Naive thymus-derived CD8-positive, alpha-beta T cell (primary cell): ENCODE results near the gene ANTXR1. TPM values are rescaled to one million over a fixed set of nuclear protein-coding genes. Genes with fewer than 3 reads are reported as not detected.

Experiments used
- ATAC-seq, 2 donors: fragments of 150-1000 bp; cut with Tn5 transposase in 1 of 2; sonication (Bioruptor Pico), chemical (Tn5 transposase) in 1 of 2; 1 replicate in 1 of 2; 2 replicates in 1 of 2; pipeline ENCODE4 v1.10.0; 2021; ENCODE audit warnings: mild to moderate bottlenecking in 2 of 2, moderate library complexity in 2 of 2
- POLR2A ChIA-PET: fragments of 350-600 bp; sonication (Branson Sonifier 250); formaldehyde crosslinking; loops from one replicate; lab custom pipeline; 2021; ENCODE audit warnings: antibody characterized with exemption; lab: Charles Lee
- DNase-seq, 10 donors: peaks; one replicate each; pipeline versions ENCODE4 v3.0.0 to v3.0.0-alpha.2; 2020 to 2022
- H3K27ac Mint-ChIP-seq, 10 donors: one replicate each; pipeline ENCODE4 v1.8.0; 2020 to 2022; ENCODE audit warnings: mild to moderate bottlenecking in 10 of 10, mixed read lengths in 10 of 10, moderate library complexity in 4 of 10, inconsistent platforms in 1 of 10
- H3K27me3 Mint-ChIP-seq, 5 donors: one replicate each; pipeline ENCODE4 v1.8.0; 2021 to 2022; ENCODE audit warnings: mixed read lengths in 5 of 5
- H3K36me3 Mint-ChIP-seq, 3 donors: one replicate each; pipeline ENCODE4 v1.8.0; 2020 to 2022; ENCODE audit warnings: mixed read lengths in 3 of 3, mild to moderate bottlenecking in 2 of 3, inconsistent platforms in 1 of 3
- H3K4me1 Mint-ChIP-seq, 4 donors: one replicate each; pipeline ENCODE4 v1.8.0; 2021 to 2022; ENCODE audit warnings: mixed read lengths in 4 of 4
- H3K4me3 Mint-ChIP-seq, 10 donors: one replicate each; pipeline ENCODE4 v1.8.0; 2020 to 2022; ENCODE audit warnings: mild to moderate bottlenecking in 10 of 10, mixed read lengths in 10 of 10, moderate library complexity in 6 of 10, inconsistent platforms in 1 of 10
- H3K9me3 Mint-ChIP-seq, 9 donors: one replicate each; pipeline ENCODE4 v1.8.0; 2020 to 2022; ENCODE audit warnings: mixed read lengths in 9 of 9, mild to moderate bottlenecking in 3 of 9, inconsistent platforms in 1 of 9, moderate library complexity in 1 of 9
- polyA plus RNA-seq, 3 donors: library from polyadenylated mRNA; unstranded; fragments of 300-500 nt; fragmentation: Illumina TruSeq; gene quantifications; one replicate each; pipeline ENCODE4 v1.2.3, GENCODE V29; 2021
- total RNA-seq, 8 experiments: library from RNA in 2 of 8; stranded (reverse) in 2 of 8; gene quantifications; one replicate each; pipeline ENCODE4 v1.2.3 and lab custom pipeline; 2021 to 2026

The ANTXR1 gene
- total and polyA plus RNA-seq, 5 experiments from 2014 or later = 0.08 to 0.20 (median 0.14) TPM; not detected in 2

DNA sequence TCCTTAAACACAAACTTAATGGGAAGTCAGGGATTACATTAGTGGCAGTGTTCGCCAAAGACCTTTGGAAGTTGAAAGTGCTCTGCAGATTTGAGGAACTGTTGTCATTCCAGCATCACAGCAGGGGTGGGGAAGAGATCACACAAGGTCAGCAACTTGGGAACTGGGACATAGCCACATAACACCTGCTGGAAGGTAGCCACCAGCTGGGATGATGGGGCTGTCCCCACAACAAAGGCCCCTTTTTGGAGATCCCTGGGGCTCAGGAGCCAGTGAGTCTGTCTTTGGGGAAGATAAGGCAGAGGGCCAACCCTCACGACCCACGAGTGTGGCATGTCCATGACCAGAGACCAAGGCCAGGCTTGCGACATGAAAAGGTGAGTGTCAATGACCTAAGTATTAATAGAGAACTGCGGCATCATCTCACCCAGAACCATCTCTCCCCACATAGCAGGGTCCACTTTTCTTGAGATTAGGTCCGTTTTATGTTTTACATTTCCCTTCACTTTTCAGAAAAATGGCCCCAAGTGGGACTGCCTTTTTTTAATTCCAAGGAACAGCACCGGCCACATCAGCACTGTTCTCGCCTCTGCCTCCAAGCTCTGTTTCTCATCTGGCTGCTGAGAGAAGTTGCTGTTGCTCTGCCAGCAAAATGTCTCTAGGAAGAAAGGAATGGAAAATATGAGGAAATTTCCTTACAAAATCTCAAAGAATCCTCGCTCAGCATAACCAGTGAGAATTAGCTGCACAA, 267.1 kb downstream of the ANTXR1 start:
- no peak for DNase-seq
- H3K4me3 Mint-ChIP-seq = no peak overlapping the region
- POLR2A ChIA-PET = no interaction called here

DNA sequence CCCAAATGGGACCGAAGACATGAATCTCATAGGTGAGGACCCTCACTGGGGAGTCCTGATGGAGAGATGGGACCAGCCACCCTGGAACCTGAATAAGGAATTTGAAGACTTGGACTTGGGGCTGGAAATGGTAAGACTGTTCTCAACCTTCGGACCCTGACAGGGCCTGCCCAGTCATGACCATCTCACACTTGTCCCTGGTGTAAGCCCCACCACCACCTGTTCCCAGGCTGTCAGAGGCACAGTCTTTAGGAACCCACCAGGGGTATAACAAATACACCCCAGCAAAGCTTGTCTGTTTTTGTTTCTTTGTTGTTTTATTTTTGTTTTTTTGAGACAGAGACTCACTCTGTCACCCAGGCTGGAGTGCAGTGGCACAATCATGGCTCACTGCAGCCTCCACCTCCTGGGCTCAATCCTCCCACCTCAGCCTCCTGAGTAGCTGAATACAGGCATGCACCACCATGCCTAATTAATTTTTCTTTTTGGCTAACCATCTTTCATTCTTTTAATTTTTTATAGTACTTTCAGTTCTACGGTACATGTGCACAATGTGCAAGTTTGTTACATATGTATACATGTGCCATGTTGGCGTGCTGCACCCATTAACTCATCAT, 267.9 kb downstream of the ANTXR1 start:
- no peak for DNase-seq
- H3K4me1 Mint-ChIP-seq = no peaks in the 10 kb centered on the region

More for the DNA sequence above, 267.1 kb downstream of the ANTXR1 start:
- Mint-ChIP-seq H3K27ac (no peak overlapping the region), H3K4me1 (no peaks in the 10 kb centered on the region), H3K36me3 (no peaks in the 10 kb centered on the region), H3K27me3 (peaks cover 9 to 37% (median 20%) of the 10 kb centered on the region in 5 donors), H3K9me3 (peaks cover 0 to 3% (median 0%) of the 10 kb centered on the region in 9 donors)
- no peak for ATAC-seq

DNA sequence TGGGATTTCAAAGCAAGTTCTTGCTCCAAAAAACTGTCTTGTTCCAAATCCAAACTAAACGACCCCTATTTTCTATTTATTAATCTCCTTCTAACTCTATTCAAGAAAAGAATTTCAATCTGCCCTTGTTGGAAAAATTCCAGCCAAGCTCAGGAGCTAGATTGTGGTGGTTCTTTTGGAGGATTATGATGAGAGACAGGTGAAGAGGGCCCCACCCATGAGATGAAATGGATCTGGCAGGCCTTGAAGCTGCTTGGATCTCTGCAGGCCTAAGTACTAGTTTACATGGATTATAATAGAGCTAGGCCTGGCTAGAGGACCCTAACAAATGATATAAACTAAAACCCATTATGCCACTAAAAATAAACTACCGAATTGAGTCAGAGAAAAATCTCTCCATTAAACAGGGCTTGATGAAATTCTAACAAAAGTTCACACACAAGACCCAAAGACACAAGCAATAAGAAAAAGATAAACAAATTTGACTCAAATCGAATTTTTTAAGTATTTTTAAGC, 272.5 kb downstream of the ANTXR1 start:
- no peak overlapping the region for H3K4me3 Mint-ChIP-seq
- DNase-seq (no peak), ATAC-seq (no peak)
- peaks cover 0 to 3% (median 0%) of the 10 kb centered on the region in 9 donors for H3K9me3 Mint-ChIP-seq
- H3K4me1 Mint-ChIP-seq = no peaks in the 10 kb centered on the region
- H3K27me3 Mint-ChIP-seq = peaks cover 0 to 14% (median 3%) of the 10 kb centered on the region in 5 donors
- no peak overlapping the region for H3K27ac Mint-ChIP-seq
- POLR2A ChIA-PET = no interaction called here
- no peaks in the 10 kb centered on the region for H3K36me3 Mint-ChIP-seq

More for the DNA sequence above, 267.9 kb downstream of the ANTXR1 start:
- H3K27ac Mint-ChIP-seq = no peak overlapping the region
- POLR2A ChIA-PET = no interaction called here
- no peak overlapping the region for H3K4me3 Mint-ChIP-seq
- no peaks in the 10 kb centered on the region for H3K36me3 Mint-ChIP-seq
- ATAC-seq = no peak
- H3K27me3 Mint-ChIP-seq = peaks cover 6 to 29% (median 16%) of the 10 kb centered on the region in 5 donors
- H3K9me3 Mint-ChIP-seq = peaks cover 0 to 3% (median 0%) of the 10 kb centered on the region in 9 donors

DNA sequence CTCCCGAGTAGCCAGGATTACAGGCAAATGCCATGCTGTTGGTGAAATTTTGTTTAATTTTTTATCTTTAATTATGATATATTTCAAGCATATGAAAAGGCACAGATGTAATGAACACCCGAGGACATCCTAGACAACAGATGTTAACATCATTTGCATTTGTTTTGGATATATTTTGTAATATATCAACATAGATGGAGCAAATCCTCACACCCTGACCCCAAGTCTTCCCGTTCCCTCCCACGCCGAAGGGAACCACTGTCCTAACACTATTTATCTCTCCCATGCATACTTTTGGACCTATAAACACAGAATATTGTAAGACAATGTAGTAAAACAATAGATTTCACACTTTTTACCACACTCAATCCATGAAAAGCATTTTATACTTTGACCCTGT, 274.6 kb downstream of the ANTXR1 start:
- no peaks in the 10 kb centered on the region for H3K36me3 Mint-ChIP-seq
- no peak overlapping the region for H3K27ac Mint-ChIP-seq
- peaks cover 0 to 1% (median 0%) of the 10 kb centered on the region in 5 donors for H3K27me3 Mint-ChIP-seq
- ATAC-seq = no peak
- H3K4me1 Mint-ChIP-seq = no peaks in the 10 kb centered on the region
- no peaks in the 10 kb centered on the region for H3K9me3 Mint-ChIP-seq
- H3K4me3 Mint-ChIP-seq = no peak overlapping the region
- POLR2A ChIA-PET = no interaction called here
- no peak for DNase-seq

DNA sequence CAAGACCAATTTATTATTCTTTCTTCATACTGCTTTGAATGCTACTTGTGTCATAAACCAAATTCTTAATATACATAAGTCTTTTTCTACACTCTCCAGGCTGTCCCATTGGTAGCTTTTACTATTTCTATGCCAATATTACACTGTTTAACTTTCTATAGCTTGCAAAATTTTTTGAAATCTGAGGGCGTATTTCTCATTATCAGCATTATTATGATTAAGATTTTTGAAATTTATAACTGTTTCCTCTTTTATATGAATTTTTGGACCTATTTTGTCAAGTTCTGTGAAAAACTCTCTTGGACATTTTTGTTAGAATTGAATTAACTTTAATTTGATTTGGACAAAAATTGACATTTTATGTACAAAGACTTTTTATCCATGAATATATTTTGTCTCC, 275.4 kb downstream of the ANTXR1 start:
- DNase-seq = no peak
- no peak overlapping the region for H3K4me3 Mint-ChIP-seq
- H3K27ac Mint-ChIP-seq = no peak overlapping the region
- no peaks in the 10 kb centered on the region for H3K9me3 Mint-ChIP-seq
- no peak for ATAC-seq
- H3K27me3 Mint-ChIP-seq = peaks cover 0 to 1% (median 0%) of the 10 kb centered on the region in 5 donors
- POLR2A ChIA-PET = no interaction called here
- no peaks in the 10 kb centered on the region for H3K4me1 Mint-ChIP-seq
- no peaks in the 10 kb centered on the region for H3K36me3 Mint-ChIP-seq

DNA sequence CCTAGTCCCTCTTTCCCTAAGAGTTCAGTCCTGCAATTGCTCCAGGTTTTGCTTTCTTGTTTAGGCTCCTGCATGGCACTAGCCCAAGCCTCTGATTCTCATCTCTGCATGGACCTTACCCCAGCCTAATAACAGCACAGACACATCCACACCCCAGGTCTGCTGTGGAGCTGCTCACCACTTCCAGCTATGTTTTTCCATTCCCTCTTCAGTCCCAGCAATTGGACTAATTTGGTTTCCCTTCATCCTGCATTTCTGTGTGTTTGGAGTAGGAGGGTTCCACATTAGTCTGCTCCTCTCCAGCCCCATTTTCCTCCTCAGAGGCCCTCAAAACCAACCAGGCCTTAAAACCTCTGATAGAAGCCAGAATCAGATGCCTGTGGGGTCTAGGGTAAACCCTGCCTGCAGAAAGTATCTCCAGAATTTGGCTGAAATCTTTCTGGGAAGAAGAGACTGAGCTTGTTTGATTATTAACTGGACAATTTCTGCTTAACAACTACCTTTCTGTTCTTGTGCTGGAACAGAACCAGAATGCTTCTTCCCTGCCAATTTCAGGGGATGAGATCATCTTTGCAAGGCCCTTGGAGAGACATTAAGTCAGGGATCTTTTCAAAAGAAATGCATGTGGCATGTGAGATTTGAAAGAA, 278.1 kb downstream of the ANTXR1 start:
- Mint-ChIP-seq H3K4me3 (no peak overlapping the region), H3K27me3 (peaks cover 0 to 4% (median 0%) of the 10 kb centered on the region in 5 donors), H3K36me3 (no peaks in the 10 kb centered on the region), H3K4me1 (no peaks in the 10 kb centered on the region), H3K9me3 (no peaks in the 10 kb centered on the region), H3K27ac (no peak overlapping the region)
- DNase-seq (no peak), ATAC-seq (no peak)
- POLR2A ChIA-PET = no interaction called here

DNA sequence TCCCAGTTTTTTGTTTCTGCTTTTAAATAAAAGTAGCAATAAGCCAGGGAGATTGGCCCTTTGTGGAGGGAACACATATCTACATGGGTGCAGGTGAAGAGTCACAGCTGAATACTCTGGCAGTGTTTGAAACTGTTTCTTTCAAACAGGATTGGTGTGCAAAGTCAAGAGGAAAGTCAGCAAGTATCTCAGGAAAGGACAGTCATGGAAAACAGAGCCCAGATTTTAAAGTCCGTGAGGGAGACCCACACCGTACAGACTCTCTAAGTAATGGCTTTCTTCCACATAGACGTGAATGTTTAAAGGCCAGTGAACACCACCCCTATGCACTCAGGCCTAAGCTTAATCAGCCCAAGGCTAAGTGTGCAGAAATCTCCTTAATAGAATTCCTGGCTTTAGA, 278.7 kb downstream of the ANTXR1 start:
- POLR2A ChIA-PET = no interaction called here
- H3K4me1 Mint-ChIP-seq = no peaks in the 10 kb centered on the region

DNA sequence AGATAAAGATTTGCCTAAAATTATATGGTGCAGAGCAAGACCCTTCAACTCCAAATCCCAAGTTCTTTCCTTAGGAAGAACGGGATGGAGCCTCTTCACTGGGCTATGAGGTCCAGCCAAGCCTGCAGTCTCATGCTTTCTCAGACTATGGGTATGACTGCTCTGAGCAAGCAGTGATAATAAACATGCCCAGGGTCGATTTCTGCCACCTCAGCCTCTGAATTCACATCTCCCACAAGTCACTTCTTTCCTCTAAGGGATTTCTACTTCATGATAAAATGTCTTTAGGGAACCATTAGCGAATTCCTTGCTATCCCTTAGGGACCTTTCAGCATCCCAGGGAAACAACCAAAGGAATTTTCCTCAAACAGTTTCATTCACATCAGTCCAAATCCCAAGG, 279.3 kb downstream of the ANTXR1 start:
- Mint-ChIP-seq H3K27ac (no peak overlapping the region), H3K4me3 (no peak overlapping the region), H3K4me1 (no peaks in the 10 kb centered on the region), H3K27me3 (peaks cover 0 to 5% (median 0%) of the 10 kb centered on the region in 5 donors), H3K9me3 (no peaks in the 10 kb centered on the region), H3K36me3 (no peaks in the 10 kb centered on the region)
- DNase-seq = no peak
- POLR2A ChIA-PET = no interaction called here
- ATAC-seq = no peak

More for the DNA sequence above, 278.7 kb downstream of the ANTXR1 start:
- DNase-seq = no peak
- no peak for ATAC-seq
- Mint-ChIP-seq H3K27me3 (peaks cover 0 to 5% (median 0%) of the 10 kb centered on the region in 5 donors), H3K36me3 (no peaks in the 10 kb centered on the region), H3K9me3 (no peaks in the 10 kb centered on the region), H3K27ac (no peak overlapping the region), H3K4me3 (no peak overlapping the region)

DNA sequence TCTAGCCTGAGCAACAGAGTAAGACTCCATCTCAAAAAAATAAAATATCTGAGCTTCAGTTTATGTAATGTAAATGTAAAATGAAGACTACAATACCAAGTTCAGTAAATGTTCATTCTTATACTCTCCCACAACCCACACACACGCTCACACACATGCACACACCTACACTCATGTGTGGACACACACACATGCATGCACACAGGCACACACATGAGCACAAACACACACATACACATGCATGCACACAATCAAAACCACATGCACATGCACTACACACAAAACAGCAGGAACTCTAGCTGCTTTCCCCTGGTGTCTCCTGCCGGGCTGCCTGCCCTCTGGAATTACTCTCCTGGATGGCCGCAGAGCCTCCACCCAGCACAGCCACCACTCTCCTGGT, 283.4 kb downstream of the ANTXR1 start:
- POLR2A ChIA-PET = no interaction called here
- no peak overlapping the region for H3K27ac Mint-ChIP-seq
- no peaks in the 10 kb centered on the region for H3K4me1 Mint-ChIP-seq
- no peaks in the 10 kb centered on the region for H3K36me3 Mint-ChIP-seq
- no peaks in the 10 kb centered on the region for H3K9me3 Mint-ChIP-seq
- peaks cover 0 to 9% (median 2%) of the 10 kb centered on the region in 5 donors for H3K27me3 Mint-ChIP-seq
- ATAC-seq = no peak
- H3K4me3 Mint-ChIP-seq = no peak overlapping the region
- DNase-seq = no peak

DNA sequence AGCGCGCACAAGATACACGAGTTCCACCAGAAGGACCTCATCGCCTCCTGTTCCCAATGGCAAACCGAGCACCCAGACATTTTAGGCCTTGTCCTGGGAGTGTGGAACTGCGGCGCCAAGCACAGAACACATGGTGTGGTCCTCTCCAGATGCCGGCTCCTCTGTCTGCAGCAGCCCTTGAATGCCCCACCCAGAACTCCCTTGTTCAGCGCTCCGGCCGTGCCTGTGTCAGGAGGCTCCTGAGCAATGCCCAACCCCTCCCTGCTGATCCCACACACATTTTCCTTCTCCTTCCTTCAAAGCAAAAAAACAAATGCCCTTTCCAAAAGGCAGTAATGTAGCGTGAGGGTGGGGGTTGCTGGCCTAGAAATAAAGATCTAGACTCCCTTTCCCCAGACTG, 284.2 kb downstream of the ANTXR1 start:
- Mint-ChIP-seq H3K9me3 (no peaks in the 10 kb centered on the region), H3K36me3 (no peaks in the 10 kb centered on the region), H3K27ac (no peak overlapping the region), H3K4me3 (no peak overlapping the region), H3K27me3 (peaks cover 0 to 11% (median 5%) of the 10 kb centered on the region in 5 donors), H3K4me1 (no peaks in the 10 kb centered on the region)
- DNase-seq (no peak), ATAC-seq (no peak)
- POLR2A ChIA-PET = no interaction called here

DNA sequence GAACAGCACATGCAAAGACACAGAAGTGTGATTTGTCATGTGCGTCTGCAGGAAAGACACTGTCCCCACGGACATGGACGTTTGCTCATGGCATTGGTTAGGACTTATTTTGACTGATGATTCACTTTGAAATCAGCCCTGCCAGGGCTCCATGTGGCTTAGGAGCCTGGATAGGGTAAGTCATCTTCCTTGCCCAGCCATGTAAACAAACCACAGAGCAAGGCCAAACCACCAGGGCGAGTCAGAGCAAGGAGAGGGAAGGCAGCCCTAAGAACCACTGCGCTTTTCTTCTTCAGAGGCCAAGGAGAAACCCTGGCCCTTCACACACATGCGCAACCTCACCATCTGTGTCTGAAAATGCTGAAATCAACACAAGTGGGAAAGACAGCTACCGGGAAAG, 285.3 kb downstream of the ANTXR1 start:
- POLR2A ChIA-PET = no interaction called here
- Mint-ChIP-seq H3K27ac (no peak overlapping the region), H3K27me3 (peaks cover 0 to 17% (median 10%) of the 10 kb centered on the region in 5 donors), H3K4me3 (no peak overlapping the region), H3K36me3 (peaks cover 0 to 4% (median 0%) of the 10 kb centered on the region in 3 donors), H3K4me1 (peaks cover 0 to 2% (median 0%) of the 10 kb centered on the region in 4 donors), H3K9me3 (no peaks in the 10 kb centered on the region)
- DNase-seq (no peak), ATAC-seq (no peak)

DNA sequence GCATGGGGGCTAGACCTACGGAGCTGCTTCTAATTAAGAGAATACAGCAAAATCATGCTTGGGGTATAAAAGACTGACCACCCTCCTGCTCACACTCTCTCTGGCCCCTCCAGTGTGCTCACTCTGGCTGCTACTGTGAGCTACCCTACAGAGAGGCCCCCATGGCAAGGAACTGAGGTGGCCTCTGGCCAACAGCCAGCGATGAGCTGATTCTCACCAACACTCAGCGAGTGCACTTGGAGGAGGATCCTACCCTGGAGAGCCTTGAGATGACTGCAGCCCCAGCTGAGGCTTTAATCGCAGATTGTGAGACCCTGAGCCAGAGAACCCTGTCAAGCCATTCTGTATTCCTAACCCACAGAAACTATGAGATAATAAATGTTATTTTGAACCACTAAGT, 285.9 kb downstream of the ANTXR1 start:
- H3K4me1 Mint-ChIP-seq = peaks cover 0 to 2% (median 0%) of the 10 kb centered on the region in 4 donors
- peaks cover 0 to 4% (median 0%) of the 10 kb centered on the region in 3 donors for H3K36me3 Mint-ChIP-seq
- peaks cover 2 to 18% (median 12%) of the 10 kb centered on the region in 5 donors for H3K27me3 Mint-ChIP-seq
- no peak for ATAC-seq
- H3K27ac Mint-ChIP-seq = no peak overlapping the region
- DNase-seq = no peak
- no peak overlapping the region for H3K4me3 Mint-ChIP-seq
- H3K9me3 Mint-ChIP-seq = peaks cover 0 to 3% (median 0%) of the 10 kb centered on the region in 9 donors
- POLR2A ChIA-PET = interaction anchor here (0.6 kb wide), 1 partner anchor 37 kb away, joined by 5 read pairs; no protein-coding TSS in a partner anchor
